ENCODE data around the gene BCL6B. TPM values are rescaled to one million over a fixed set of nuclear protein-coding genes. Genes with fewer than 3 reads are reported as not detected.

Gene BCL6B
- total and polyA plus RNA-seq, 2 of the 4 experiments (the other 2 are of a cell fraction) = not detected

- Histone ChIP-seq H4K8ac (ENCODE audit: low read depth in 2 of 2, low read length in 2 of 2) (no peak overlapping the region), H3K27ac (ENCODE audit: insufficient read depth, low read length) (no peak overlapping the region), H2BK120ac (ENCODE audit: low read depth, low read length) (no peak overlapping the region), H2BK5ac (ENCODE audit: low read depth, low read length, poor library complexity, severe bottlenecking) (no peak overlapping the region), H3K56ac (ENCODE audit: extremely low read depth, insufficient read depth, low read length) (no peak overlapping the region), H3K9me1 (ENCODE audit: insufficient read depth, low read length) (no peaks in the 10 kb centered on the region), H3K14ac (replicated peaks; ENCODE audit: low read depth, low read length) (no peak overlapping the region), H3K27me3 (ENCODE audit: control insufficient read depth, insufficient read depth, low read length) (peaks cover 26% of the 10 kb centered on the region), H3K23ac (ENCODE audit: low read depth, low read length) (no peak overlapping the region), H3K4me1 (ENCODE audit: control insufficient read depth, insufficient read depth, low read length) (no peaks in the 10 kb centered on the region), H3K18ac (ENCODE audit: low read depth, low read length) (no peak overlapping the region), H2AK9ac (replicated peaks; ENCODE audit: low read depth, low read length, poor library complexity) (no peak overlapping the region), H2BK20ac (ENCODE audit: low read depth, low read length) (no peak overlapping the region), H4K5ac (ENCODE audit: low read depth, low read length) (no peak overlapping the region), H2BK15ac (ENCODE audit: low read depth, low read length) (no peak overlapping the region), H3K4ac (ENCODE audit: low read depth, low read length) (no peak overlapping the region), H4K20me1 (ENCODE audit: insufficient read depth, low read length) (no peaks in the 10 kb centered on the region), H2AK5ac (ENCODE audit: low read depth, low read length) (no peak overlapping the region), H3K36me3 (ENCODE audit: control insufficient read depth, insufficient read depth, low read length) (no peaks in the 10 kb centered on the region), H3K4me2 (ENCODE audit: low read depth, low read length) (no peak overlapping the region), H3K79me1 (ENCODE audit: low read depth in 1 of 2, low read length in 2 of 2) (no peaks in the 10 kb centered on the region), H2AFZ (replicated peaks; ENCODE audit: low read length, poor library complexity) (no peak overlapping the region), H4K91ac (ENCODE audit: insufficient read depth, low read depth, low read length) (no peak overlapping the region), H3K4me3 (ENCODE audit: insufficient read depth, low read depth, low read length) (no peak overlapping the region), H3K9me3 (ENCODE audit: control insufficient read depth, insufficient read depth, low read length) (peaks cover 5% of the 10 kb centered on the region), H3K9ac (ENCODE audit: low read depth, low read length) (no peak overlapping the region)
- TF ChIP-seq CEBPB (IDR thresholded peaks at IDR 0.05; ENCODE audit: low read depth, low read length) = no peak
- TF ChIP-seq CHD1 (IDR thresholded peaks at IDR 0.05; ENCODE audit: low read depth, low read length) = no peak
- no peak for TF ChIP-seq RAD21 (IDR thresholded peaks at IDR 0.05; ENCODE audit: low read length)
- TF ChIP-seq POLR2A (IDR thresholded peaks at IDR 0.05; ENCODE audit: low read depth, low read length) = no peak
- no peak for TF ChIP-seq USF2 (IDR thresholded peaks at IDR 0.05; ENCODE audit: low read depth, low read length)
- no peak for TF ChIP-seq MAZ (IDR thresholded peaks at IDR 0.05; ENCODE audit: borderline replicate concordance, low read depth, low read length)
- TF ChIP-seq MAFK (IDR thresholded peaks at IDR 0.05; ENCODE audit: low read depth, low read length) = no peak
- no peak for TF ChIP-seq RCOR1 (IDR thresholded peaks at IDR 0.05; ENCODE audit: insufficient replicate concordance, low read length)
- no peak for TF ChIP-seq FOS (IDR thresholded peaks at IDR 0.05; ENCODE audit: low read depth, low read length)
- intact Hi-C loops (cut with micrococcal nuclease) = no loop called here
- ATAC-seq (ENCODE audit: low read depth) = no peak
- no CpG with 5 or more reads among the region's 1 CpG for WGBS, 2 experiments (ENCODE audit: extremely low coverage in 2 of 2, insufficient read length in 1 of 2)
- dilution Hi-C loops (cut with HindIII; ENCODE audit: low sequenced_read_pairs, unreplicated experiment) = no loop called here
- ChIA-PET POLR2A (ENCODE audit: unreplicated experiment) (interaction anchor here (0.7 kb wide), 1 partner anchor 246 kb away, joined by 3 read pairs; no protein-coding TSS in a partner anchor), CTCF (no interaction called here)
- BruUV-seq (replicated peaks) = no TSS peak
- in situ Hi-C loops (cut with MboI; ENCODE audit: low sequenced_read_pairs) = loop anchor here (25.0 kb wide), 1 partner anchor 469 kb away; the partner anchor contains the start of gene TNFSF12
- no peak for DNase-seq
Observed at GRCh38 chr17:7068268-7068667, 45.4 kb downstream of the BCL6B start.
